Measurements from ENCODE around the gene DVL2. TPM values are rescaled to one million over a fixed set of nuclear protein-coding genes. Genes with fewer than 3 reads are reported as not detected.

The DVL2 gene
- total and polyA plus RNA-seq, 2 of the 13 experiments (the other 11 are each of a cell fraction or from before 2014, with no cell fraction given), result 5.7 to 38.2 TPM

DNA sequence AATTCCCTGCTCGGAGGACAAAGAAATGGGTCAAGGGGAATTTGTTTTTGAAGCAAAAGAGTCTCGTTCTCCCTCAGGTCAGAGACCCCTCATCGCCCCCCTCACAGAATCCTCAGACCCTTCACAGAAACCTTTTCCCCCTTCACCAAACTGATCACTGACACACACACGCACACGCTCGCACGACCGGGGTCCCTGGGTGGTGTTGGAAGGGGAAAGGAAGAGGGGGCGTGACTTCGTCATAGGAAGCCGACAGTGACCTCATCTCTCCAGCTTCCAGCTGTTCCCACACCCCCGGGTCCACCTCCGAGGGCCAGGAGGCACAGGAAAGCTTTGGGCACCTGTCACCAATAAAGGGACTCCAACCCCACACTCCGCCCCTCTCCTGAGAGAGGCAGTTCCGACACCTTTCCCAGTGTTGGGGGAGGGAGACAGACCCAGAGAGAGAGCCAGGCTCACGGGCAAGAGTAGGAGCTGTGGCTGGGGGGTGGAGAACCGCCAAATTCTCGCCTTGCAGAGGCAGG, 56.3 kb downstream of the DVL2 start (continued):
- TF ChIP-seq SCMH1 (CRISPR knock-in tag; IDR thresholded peaks at IDR 0.05; ENCODE audit: borderline replicate concordance) (no peak), SIN3A (IDR thresholded peaks at IDR 0.05; ENCODE audit: borderline replicate concordance, low read depth, low read length) (0 out of 2 replicates have a peak, but pooled peaks have one; percentile 47), FOSL2 (CRISPR knock-in tag; IDR thresholded peaks at IDR 0.05) (peak; percentile 45; the same call in 1 of the 2 replicates), ZNF615 (CRISPR knock-in tag; IDR thresholded peaks at IDR 0.05; ENCODE audit: borderline replicate concordance) (no peak), TARDBP (CRISPR knock-in tag; IDR thresholded peaks at IDR 0.05) (peak; percentile 52; the same call in 1 of the 2 replicates), ZNF567 (CRISPR knock-in tag; IDR thresholded peaks at IDR 0.05; ENCODE audit: borderline replicate concordance) (no peak), SAFB2 (CRISPR knock-in tag; IDR thresholded peaks at IDR 0.05; ENCODE audit: borderline replicate concordance, low read depth) (0 out of 2 replicates have a peak, but pooled peaks have one; percentile 27), TGIF2 (CRISPR knock-in tag; IDR thresholded peaks at IDR 0.05) (peak; percentile 73; the same call in 1 of the 2 replicates), POGZ (CRISPR knock-in tag; IDR thresholded peaks at IDR 0.05) (0 out of 2 replicates have a peak, but pooled peaks have one; percentile 21), ZNF614 (CRISPR knock-in tag; IDR thresholded peaks at IDR 0.05; ENCODE audit: borderline replicate concordance) (no peak), MED8 (CRISPR knock-in tag; IDR thresholded peaks at IDR 0.05; ENCODE audit: insufficient replicate concordance) (peak; percentile 78), MTERF4 (CRISPR knock-in tag; IDR thresholded peaks at IDR 0.05) (no peak), ZBED4 (CRISPR knock-in tag; IDR thresholded peaks at IDR 0.05; ENCODE audit: borderline replicate concordance) (0 out of 2 replicates have a peak, but pooled peaks have one; percentile 4), CREB1 (IDR thresholded peaks at IDR 0.05) (peak; percentile 80), CREB1 (CRISPR knock-in tag; IDR thresholded peaks at IDR 0.05) (peak; percentile 81), ZNF670 (CRISPR knock-in tag; IDR thresholded peaks at IDR 0.05; ENCODE audit: borderline replicate concordance) (peak; percentile 87; the same call in 1 of the 2 replicates)
- TF ChIP-seq, protein P1, sequence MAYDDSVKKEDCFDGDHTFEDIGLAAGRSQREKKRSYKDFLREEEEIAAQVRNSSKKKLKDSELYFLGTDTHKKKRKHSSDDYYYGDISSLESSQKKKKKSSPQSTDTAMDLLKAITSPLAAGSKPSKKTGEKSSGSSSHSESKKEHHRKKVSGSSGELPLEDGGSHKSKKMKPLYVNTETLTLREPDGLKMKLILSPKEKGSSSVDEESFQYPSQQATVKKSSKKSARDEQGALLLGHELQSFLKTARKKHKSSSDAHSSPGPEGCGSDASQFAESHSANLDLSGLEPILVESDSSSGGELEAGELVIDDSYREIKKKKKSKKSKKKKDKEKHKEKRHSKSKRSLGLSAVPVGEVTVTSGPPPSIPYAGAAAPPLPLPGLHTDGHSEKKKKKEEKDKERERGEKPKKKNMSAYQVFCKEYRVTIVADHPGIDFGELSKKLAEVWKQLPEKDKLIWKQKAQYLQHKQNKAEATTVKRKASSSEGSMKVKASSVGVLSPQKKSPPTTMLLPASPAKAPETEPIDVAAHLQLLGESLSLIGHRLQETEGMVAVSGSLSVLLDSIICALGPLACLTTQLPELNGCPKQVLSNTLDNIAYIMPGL (CRISPR knock-in tag; IDR thresholded peaks at IDR 0.05; ENCODE audit: borderline replicate concordance in 1 of 2, low read depth in 1 of 2), result no peak; a peak in 2 of 4 replicates
- TF ChIP-seq, protein P2, sequence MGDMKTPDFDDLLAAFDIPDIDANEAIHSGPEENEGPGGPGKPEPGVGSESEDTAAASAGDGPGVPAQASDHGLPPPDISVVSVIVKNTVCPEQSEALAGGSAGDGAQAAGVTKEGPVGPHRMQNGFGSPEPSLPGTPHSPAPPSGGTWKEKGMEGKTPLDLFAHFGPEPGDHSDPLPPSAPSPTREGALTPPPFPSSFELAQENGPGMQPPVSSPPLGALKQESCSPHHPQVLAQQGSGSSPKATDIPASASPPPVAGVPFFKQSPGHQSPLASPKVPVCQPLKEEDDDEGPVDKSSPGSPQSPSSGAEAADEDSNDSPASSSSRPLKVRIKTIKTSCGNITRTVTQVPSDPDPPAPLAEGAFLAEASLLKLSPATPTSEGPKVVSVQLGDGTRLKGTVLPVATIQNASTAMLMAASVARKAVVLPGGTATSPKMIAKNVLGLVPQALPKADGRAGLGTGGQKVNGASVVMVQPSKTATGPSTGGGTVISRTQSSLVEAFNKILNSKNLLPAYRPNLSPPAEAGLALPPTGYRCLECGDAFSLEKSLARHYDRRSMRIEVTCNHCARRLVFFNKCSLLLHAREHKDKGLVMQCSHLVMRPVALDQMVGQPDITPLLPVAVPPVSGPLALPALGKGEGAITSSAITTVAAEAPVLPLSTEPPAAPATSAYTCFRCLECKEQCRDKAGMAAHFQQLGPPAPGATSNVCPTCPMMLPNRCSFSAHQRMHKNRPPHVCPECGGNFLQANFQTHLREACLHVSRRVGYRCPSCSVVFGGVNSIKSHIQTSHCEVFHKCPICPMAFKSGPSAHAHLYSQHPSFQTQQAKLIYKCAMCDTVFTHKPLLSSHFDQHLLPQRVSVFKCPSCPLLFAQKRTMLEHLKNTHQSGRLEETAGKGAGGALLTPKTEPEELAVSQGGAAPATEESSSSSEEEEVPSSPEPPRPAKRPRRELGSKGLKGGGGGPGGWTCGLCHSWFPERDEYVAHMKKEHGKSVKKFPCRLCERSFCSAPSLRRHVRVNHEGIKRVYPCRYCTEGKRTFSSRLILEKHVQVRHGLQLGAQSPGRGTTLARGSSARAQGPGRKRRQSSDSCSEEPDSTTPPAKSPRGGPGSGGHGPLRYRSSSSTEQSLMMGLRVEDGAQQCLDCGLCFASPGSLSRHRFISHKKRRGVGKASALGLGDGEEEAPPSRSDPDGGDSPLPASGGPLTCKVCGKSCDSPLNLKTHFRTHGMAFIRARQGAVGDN (CRISPR knock-in tag; IDR thresholded peaks at IDR 0.05), result peak; percentile 63

All from HepG2 (cell line).